Measurements from ENCODE around the gene LRP1.

DNA sequence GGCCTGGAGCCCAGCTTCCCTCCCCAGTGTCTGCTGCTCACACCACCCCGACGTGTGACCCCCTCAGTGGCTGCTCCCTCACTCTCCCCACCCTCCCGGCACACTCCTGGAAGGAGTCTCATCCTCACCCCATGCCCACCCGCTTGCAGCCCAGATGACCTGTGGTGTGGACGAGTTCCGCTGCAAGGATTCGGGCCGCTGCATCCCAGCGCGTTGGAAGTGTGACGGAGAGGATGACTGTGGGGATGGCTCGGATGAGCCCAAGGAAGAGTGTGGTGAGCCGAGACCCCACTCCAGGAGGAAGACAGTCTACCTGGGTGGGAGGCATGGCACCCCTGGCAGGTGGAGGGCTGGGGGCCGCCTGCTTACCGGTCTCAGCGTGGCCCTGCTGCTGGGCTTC, 73.3 kb downstream of the LRP1 start:
- TF ChIP-seq CTCF (IDR thresholded peaks at IDR 0.05; ENCODE audit: low read depth, low read length) (no peak), EZH2phosphoT487 (IDR thresholded peaks at IDR 0.05; ENCODE audit: low read depth) (no peak)

Measured in OCI-LY3 (cell line).